ENCODE results near the gene CCDC86.

CCDC86 gene

DNA sequence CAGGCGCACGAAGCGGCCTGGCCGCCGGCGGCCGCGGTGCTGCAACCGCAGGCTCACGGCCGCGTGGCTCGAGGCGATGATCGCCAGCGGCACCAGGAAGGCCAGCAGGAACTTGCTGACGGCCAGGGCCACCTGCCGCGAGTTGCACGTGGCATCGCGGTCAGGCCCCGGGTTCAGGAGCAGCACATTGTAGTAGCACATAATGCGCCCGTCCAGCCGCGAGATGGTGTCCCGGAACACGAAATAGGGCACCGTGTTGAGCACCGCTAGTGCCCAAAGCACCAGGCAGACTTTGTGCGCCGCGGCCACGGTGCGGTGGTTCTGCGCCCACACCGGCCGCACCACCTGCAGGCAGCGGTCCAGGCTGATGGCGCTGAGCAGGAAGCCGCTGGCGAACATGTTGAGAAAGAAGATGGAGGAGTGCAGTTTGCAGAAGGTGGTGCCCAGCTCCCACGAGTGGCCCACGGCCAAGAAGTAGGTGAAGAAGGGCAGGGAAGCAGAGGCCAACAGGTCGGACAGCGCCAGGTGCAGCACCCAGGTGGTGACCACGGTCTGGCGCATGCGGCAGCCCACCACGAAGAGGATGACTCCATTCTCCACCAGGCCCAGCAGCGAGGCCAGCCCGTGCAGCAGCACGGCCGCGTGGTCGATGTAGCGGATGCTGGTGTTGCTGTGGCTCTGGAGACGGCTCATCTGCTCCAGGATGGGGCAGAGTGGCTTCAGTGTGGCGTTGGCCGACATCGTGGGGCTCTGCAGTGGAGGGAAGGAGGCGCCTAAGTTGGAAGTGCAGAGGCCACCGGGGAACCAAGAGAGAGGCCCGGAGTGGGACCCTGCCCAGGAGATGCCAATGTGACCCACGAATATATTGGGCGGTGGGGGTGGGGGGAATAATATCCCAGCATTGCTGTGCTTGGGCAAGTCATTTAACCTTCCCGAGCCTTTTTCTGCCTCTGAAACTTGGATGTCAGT is 11.4 kb downstream of the CCDC86 start:
- Histone ChIP-seq H3K4me3 (replicated peaks; ENCODE audit: insufficient read depth, low read length) (no peak overlapping the region), H3K27me3 (ENCODE audit: insufficient read depth, poor library complexity, severe bottlenecking) (no peaks in the 10 kb centered on the region), H3K27ac (replicated peaks) (no peak overlapping the region)
- no peak for DNase-seq (ENCODE audit: low read depth in 1 of 2, low spot score in 1 of 2)
- TF ChIP-seq, protein P1, sequence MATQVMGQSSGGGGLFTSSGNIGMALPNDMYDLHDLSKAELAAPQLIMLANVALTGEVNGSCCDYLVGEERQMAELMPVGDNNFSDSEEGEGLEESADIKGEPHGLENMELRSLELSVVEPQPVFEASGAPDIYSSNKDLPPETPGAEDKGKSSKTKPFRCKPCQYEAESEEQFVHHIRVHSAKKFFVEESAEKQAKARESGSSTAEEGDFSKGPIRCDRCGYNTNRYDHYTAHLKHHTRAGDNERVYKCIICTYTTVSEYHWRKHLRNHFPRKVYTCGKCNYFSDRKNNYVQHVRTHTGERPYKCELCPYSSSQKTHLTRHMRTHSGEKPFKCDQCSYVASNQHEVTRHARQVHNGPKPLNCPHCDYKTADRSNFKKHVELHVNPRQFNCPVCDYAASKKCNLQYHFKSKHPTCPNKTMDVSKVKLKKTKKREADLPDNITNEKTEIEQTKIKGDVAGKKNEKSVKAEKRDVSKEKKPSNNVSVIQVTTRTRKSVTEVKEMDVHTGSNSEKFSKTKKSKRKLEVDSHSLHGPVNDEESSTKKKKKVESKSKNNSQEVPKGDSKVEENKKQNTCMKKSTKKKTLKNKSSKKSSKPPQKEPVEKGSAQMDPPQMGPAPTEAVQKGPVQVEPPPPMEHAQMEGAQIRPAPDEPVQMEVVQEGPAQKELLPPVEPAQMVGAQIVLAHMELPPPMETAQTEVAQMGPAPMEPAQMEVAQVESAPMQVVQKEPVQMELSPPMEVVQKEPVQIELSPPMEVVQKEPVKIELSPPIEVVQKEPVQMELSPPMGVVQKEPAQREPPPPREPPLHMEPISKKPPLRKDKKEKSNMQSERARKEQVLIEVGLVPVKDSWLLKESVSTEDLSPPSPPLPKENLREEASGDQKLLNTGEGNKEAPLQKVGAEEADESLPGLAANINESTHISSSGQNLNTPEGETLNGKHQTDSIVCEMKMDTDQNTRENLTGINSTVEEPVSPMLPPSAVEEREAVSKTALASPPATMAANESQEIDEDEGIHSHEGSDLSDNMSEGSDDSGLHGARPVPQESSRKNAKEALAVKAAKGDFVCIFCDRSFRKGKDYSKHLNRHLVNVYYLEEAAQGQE (IDR thresholded peaks at IDR 0.05; ENCODE audit: insufficient replicate concordance, low read depth), result no peak
- no peak for TF ChIP-seq SPI1 (IDR thresholded peaks at IDR 0.05; ENCODE audit: borderline replicate concordance, low read depth)
- TF ChIP-seq, protein P2, sequence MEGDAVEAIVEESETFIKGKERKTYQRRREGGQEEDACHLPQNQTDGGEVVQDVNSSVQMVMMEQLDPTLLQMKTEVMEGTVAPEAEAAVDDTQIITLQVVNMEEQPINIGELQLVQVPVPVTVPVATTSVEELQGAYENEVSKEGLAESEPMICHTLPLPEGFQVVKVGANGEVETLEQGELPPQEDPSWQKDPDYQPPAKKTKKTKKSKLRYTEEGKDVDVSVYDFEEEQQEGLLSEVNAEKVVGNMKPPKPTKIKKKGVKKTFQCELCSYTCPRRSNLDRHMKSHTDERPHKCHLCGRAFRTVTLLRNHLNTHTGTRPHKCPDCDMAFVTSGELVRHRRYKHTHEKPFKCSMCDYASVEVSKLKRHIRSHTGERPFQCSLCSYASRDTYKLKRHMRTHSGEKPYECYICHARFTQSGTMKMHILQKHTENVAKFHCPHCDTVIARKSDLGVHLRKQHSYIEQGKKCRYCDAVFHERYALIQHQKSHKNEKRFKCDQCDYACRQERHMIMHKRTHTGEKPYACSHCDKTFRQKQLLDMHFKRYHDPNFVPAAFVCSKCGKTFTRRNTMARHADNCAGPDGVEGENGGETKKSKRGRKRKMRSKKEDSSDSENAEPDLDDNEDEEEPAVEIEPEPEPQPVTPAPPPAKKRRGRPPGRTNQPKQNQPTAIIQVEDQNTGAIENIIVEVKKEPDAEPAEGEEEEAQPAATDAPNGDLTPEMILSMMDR (IDR thresholded peaks at IDR 0.05; ENCODE audit: insufficient read depth, low read length), result no peak
- no peak for TF ChIP-seq GABPA (IDR thresholded peaks at IDR 0.05; ENCODE audit: low read depth)
- TF ChIP-seq POLR2AphosphoS5 (IDR thresholded peaks at IDR 0.05; ENCODE audit: low read depth), result no peak

DNA sequence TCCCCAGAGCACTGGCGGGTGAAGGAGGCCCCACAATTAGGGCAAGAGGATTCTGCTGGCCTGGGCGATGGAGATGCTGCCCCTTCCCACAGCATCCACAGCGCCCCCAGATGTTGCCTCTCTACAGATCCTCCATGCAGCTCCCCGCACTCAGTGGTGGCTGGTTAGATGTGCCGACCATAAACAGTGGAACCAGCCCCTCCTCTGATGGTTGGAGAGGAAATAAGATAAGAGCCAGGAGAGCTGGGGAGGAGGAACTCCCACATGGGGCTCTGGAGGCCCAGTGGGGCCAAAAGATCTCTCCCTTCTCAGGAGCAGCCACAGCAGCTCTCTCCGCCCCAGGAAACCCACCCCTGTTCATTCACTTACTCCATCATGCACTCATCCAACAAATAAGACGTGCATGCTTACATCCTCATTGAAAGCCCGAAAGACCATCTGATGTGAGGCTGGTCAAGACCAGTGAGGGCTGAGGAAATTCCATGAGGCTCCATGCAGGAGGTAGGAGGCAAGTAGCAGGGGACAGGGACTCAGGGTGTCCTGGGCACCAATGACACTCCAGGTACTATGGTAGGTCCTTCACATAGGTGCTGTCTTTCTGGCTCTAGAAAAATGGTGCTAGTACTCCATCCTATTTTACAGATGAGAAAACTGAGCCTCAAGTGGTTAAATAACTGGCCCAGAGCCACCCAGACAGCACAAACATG is 12.4 kb downstream of the CCDC86 start:
- no peak overlapping the region for H3K4me3 ChIP-seq (replicated peaks; ENCODE audit: insufficient read depth, low read length)
- no peak overlapping the region for H3K27ac ChIP-seq (replicated peaks)
- TF ChIP-seq, protein P2 (IDR thresholded peaks at IDR 0.05; ENCODE audit: insufficient read depth, low read length), result no peak
- TF ChIP-seq SPI1 (IDR thresholded peaks at IDR 0.05; ENCODE audit: borderline replicate concordance, low read depth) (no peak), GABPA (IDR thresholded peaks at IDR 0.05; ENCODE audit: low read depth) (no peak), POLR2AphosphoS5 (IDR thresholded peaks at IDR 0.05; ENCODE audit: low read depth) (no peak)
- TF ChIP-seq, protein P1 (IDR thresholded peaks at IDR 0.05; ENCODE audit: insufficient replicate concordance, low read depth), result no peak
- DNase-seq (ENCODE audit: low read depth in 1 of 2, low spot score in 1 of 2), result no peak
- H3K27me3 ChIP-seq (ENCODE audit: insufficient read depth, poor library complexity, severe bottlenecking), result no peaks in the 10 kb centered on the region

DNA sequence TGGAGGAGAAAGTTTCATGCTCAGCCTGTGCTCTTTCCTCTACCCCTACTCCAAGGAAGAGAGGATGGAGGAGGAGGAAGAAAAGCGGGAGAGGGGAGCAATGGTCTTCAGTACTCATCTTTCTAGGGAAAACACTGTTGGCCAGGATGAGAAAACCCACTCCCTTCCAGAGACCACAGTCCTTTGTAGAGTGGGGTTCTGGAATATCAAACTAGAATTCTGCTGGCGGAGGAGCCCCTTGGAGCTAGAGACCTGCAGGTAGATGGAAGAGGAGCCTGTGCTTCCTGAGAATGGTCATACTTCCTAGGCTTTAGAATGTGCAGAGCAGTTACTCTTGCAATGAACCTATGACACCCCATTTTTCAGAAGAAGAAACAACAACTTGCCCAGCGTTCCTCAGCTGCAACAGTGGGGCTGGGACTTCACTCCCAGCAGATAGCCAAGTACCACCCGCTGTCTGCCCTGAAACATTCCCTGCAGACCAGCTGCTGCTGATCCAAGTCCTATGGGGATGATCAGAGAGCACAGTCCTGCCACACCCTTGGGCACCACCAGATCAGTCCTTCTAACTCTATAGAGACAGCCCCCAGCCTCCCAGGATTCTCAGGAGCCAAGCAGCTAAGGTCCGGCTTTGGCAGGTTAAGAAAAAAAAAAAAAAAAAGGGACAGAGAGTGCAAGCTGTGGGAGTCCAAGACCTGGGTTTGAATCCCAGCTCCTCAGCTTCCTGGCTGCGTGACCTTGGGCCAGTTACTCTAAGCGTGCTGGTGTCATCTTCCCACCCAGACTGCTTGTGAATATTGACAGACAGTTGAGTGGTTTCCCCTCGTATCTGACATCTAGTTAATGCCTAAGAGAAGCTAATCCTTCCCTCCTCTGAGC is 13.2 kb downstream of the CCDC86 start:
- TF ChIP-seq GABPA (IDR thresholded peaks at IDR 0.05; ENCODE audit: low read depth) (no peak), POLR2AphosphoS5 (IDR thresholded peaks at IDR 0.05; ENCODE audit: low read depth) (no peak), SPI1 (IDR thresholded peaks at IDR 0.05; ENCODE audit: borderline replicate concordance, low read depth) (no peak)
- TF ChIP-seq, protein P2 (IDR thresholded peaks at IDR 0.05; ENCODE audit: insufficient read depth, low read length), result no peak
- TF ChIP-seq, protein P1 (IDR thresholded peaks at IDR 0.05; ENCODE audit: insufficient replicate concordance, low read depth), result no peak
- Histone ChIP-seq H3K4me3 (replicated peaks; ENCODE audit: insufficient read depth, low read length) (no peak overlapping the region), H3K27ac (replicated peaks) (no peak overlapping the region), H3K27me3 (ENCODE audit: insufficient read depth, poor library complexity, severe bottlenecking) (no peaks in the 10 kb centered on the region)
- no peak for DNase-seq (ENCODE audit: low read depth in 1 of 2, low spot score in 1 of 2)

All from HL-60 (cell line).